Stromal cell of bone marrow (primary cell): ENCODE results near the gene SNAP29.
"Not testable (repeated sequence)": the region's sequence is repeated elsewhere in the genome, so short reads cannot be mapped to it uniquely, and the experiment has no call there.

Experiments
- DNase-seq: peaks from one replicate; pipeline ENCODE4 v3.0.0-alpha.2; 2012; ENCODE audit warnings: low read depth

The SNAP29 gene

GRCh38 chr22:20858615-20859416, at the start of gene SNAP29, which contains the start of gene PI4KA:
TSS of gene SNAP29 (plus strand) at chr22:20859007. CDS start at chr22:20859111, 104 bp downstream.
TSS of gene PI4KA (minus strand) at chr22:20858811. CDS start at chr22:20858725, 86 bp downstream.
- peak; percentile 95 for DNase-seq

GRCh38 chr22:20809538-20810185, 49.1 kb upstream of the SNAP29 start:
- no peak for DNase-seq

GRCh38 chr22:20810645-20811044, 48.2 kb upstream of the SNAP29 start:
- DNase-seq: no peak

- DNase-seq: no peak
These were observed 47.6 kb upstream of the SNAP29 start for GRCh38 chr22:20811171-20811570.

- no peak for DNase-seq
These were observed 46.7 kb upstream of the SNAP29 start for GRCh38 chr22:20811971-20812660.

- DNase-seq: no peak
These were observed 45.8 kb upstream of the SNAP29 start for GRCh38 chr22:20813056-20813455.

- DNase-seq: no peak
These were observed 44.5 kb upstream of the SNAP29 start for GRCh38 chr22:20814221-20814808.

- DNase-seq: no peak
These were observed 43.2 kb upstream of the SNAP29 start for GRCh38 chr22:20815477-20816050.

GRCh38 chr22:20816559-20816958, 42.2 kb upstream of the SNAP29 start:
- no peak for DNase-seq

GRCh38 chr22:20818471-20818870, 40.3 kb upstream of the SNAP29 start:
- no peak for DNase-seq

- no peak for DNase-seq
These were observed 39.3 kb upstream of the SNAP29 start for GRCh38 chr22:20819471-20819870.

GRCh38 chr22:20821717-20822239, 37.0 kb upstream of the SNAP29 start:
- not testable (repeated sequence) for DNase-seq

- DNase-seq: no peak
These were observed 36.6 kb upstream of the SNAP29 start for GRCh38 chr22:20822240-20822639.

GRCh38 chr22:20823264-20823663, 35.5 kb upstream of the SNAP29 start:
- DNase-seq: no peak

GRCh38 chr22:20825216-20825615, 33.6 kb upstream of the SNAP29 start:
- not testable (repeated sequence) for DNase-seq

- DNase-seq: no peak
These were observed 33.2 kb upstream of the SNAP29 start for GRCh38 chr22:20825624-20826023.

GRCh38 chr22:20826373-20827152, 32.2 kb upstream of the SNAP29 start:
- DNase-seq: not testable (repeated sequence)

GRCh38 chr22:20829491-20830134, 29.2 kb upstream of the SNAP29 start:
- no peak for DNase-seq

GRCh38 chr22:20833225-20833665, 25.6 kb upstream of the SNAP29 start:
- DNase-seq: no peak

- no peak for DNase-seq
These were observed 24.6 kb upstream of the SNAP29 start for GRCh38 chr22:20834206-20834605.
